H1 (cell line): ENCODE results near the gene RHOH. TPM values are rescaled to one million over a fixed set of nuclear protein-coding genes. Genes with fewer than 3 reads are reported as not detected.

Experiments used
- CTCF ChIA-PET: fragments of 300-600 bp; sonication (Branson Sonifier 250); formaldehyde crosslinking; loops from one replicate; lab custom pipeline; 2021; ENCODE audit not compliant: partially characterized antibody; lab: Charles Lee
- POLR2A ChIA-PET: fragments of 300-600 bp; sonication (Branson Sonifier 250); formaldehyde crosslinking; loops from one replicate; lab custom pipeline; 2021; ENCODE audit warnings: inconsistent platforms; ENCODE audit not compliant: partially characterized antibody; lab: Charles Lee
- DNase-seq, 2 experiments: peaks; one replicate each; pipeline versions ENCODE4 v3.0.0 to v3.0.0-alpha.2; 2010 to 2022; ENCODE audit warnings: low spot score in 2 of 2, low read depth in 1 of 2, mixed read lengths in 1 of 2
- FAIRE-seq: peaks from 2 replicates; lab custom pipeline; 2011; peaks lifted over from hg19 to GRCh38; lab: Jason Lieb, UNC
- H2AFZ ChIP-seq: 2 replicates; pipeline ENCODE4 v1.8.1; 2012; ENCODE audit warnings: low read length, inconsistent platforms
- H2AK5ac ChIP-seq: 2 replicates; pipeline ENCODE4 v1.6.1; 2013; ENCODE audit warnings: low read depth, low read length
- H2BK120ac ChIP-seq: replicated peaks from 2 replicates; pipeline ENCODE3; 2013; ENCODE audit warnings: low read depth, low read length, inconsistent platforms
- H2BK12ac ChIP-seq: 2 replicates; pipeline ENCODE4 v1.6.1; 2013; ENCODE audit warnings: low read depth, low read length
- H2BK15ac ChIP-seq: 2 replicates; pipeline ENCODE4 v1.6.1; 2013; ENCODE audit warnings: low read length
- H2BK20ac ChIP-seq: 2 replicates; pipeline ENCODE4 v1.6.1; 2013; ENCODE audit warnings: low read length
- H2BK5ac ChIP-seq: 2 replicates; pipeline ENCODE4 v1.6.1; 2013; ENCODE audit warnings: low read depth, low read length
- H3K14ac ChIP-seq: 2 replicates; pipeline ENCODE4 v1.6.1; 2013; ENCODE audit warnings: inconsistent platforms; ENCODE audit not compliant: insufficient read length
- H3K18ac ChIP-seq: 2 replicates; pipeline ENCODE4 v1.6.1; 2013; ENCODE audit warnings: low read length; ENCODE audit errors: extremely low read depth
- H3K23ac ChIP-seq: 2 replicates; pipeline ENCODE4 v1.6.1; 2013; ENCODE audit warnings: inconsistent platforms; ENCODE audit not compliant: insufficient read length
- H3K23me2 ChIP-seq: 2 replicates; pipeline ENCODE4 v1.6.1; 2013; ENCODE audit warnings: low read depth, low read length
- H3K27ac ChIP-seq: 2 replicates; pipeline ENCODE4 v1.6.1; 2011; ENCODE audit warnings: low read depth, low read length, inconsistent platforms
- H3K27me3 ChIP-seq, 4 experiments: replicated peaks in 1 of 4; 1 replicate in 1 of 4; 2 replicates in 3 of 4; pipeline versions ENCODE4 v1.6.1 to v1.8.1; 2011 to 2013; ENCODE audit warnings: low read length in 3 of 4, mild to moderate bottlenecking in 3 of 4, inconsistent platforms in 2 of 4, mixed read lengths in 2 of 4, moderate library complexity in 1 of 4; ENCODE audit not compliant: control insufficient read depth in 3 of 4, insufficient read depth in 3 of 4; ENCODE audit errors: extremely low read depth in 1 of 4
- H3K36me3 ChIP-seq, 4 experiments: 2 replicates each; pipeline versions ENCODE4 v1.6.1 to v1.8.1; 2011 to 2013; ENCODE audit warnings: mild to moderate bottlenecking in 4 of 4, low read length in 3 of 4, moderate library complexity in 2 of 4, control low read depth in 1 of 4, inconsistent platforms in 1 of 4; ENCODE audit not compliant: insufficient read depth in 4 of 4, control insufficient read depth in 2 of 4
- H3K4ac ChIP-seq: replicated peaks from 2 replicates; pipeline ENCODE3; 2013; ENCODE audit warnings: low read length, low read depth, mixed read lengths, inconsistent platforms; ENCODE audit not compliant: insufficient read length
- H3K4me1 ChIP-seq, 4 experiments: replicated peaks in 1 of 4; 1 replicate in 1 of 4; 2 replicates in 3 of 4; pipeline versions ENCODE4 v1.6.1 to v1.8.1; 2011 to 2013; ENCODE audit warnings: low read length in 3 of 4, inconsistent platforms in 2 of 4, mixed read lengths in 1 of 4; ENCODE audit not compliant: insufficient read depth in 4 of 4, control insufficient read depth in 3 of 4
- H3K4me2 ChIP-seq, 2 experiments: 2 replicates each; pipeline versions ENCODE4 v1.6.1 to v1.8.1; 2011 to 2013; ENCODE audit warnings: low read depth in 2 of 2, low read length in 2 of 2, control low read depth in 1 of 2, inconsistent platforms in 1 of 2, mild to moderate bottlenecking in 1 of 2; ENCODE audit not compliant: insufficient read depth in 1 of 2
- H3K4me3 ChIP-seq, 4 experiments: fragments of 200-600, 300-600 bp in 1 of 4; sonication (generic), shearing (Covaris generic), sonication (Bioruptor Twin) in 1 of 4; 2 replicates each; pipeline versions ENCODE4 v1.5.1 to v1.8.1; 2011 to 2016; ENCODE audit warnings: low read length in 4 of 4, low read depth in 3 of 4, control low read depth in 2 of 4, inconsistent platforms in 2 of 4, mild to moderate bottlenecking in 2 of 4, mixed read lengths in 1 of 4, moderate library complexity in 1 of 4; ENCODE audit not compliant: insufficient read depth in 2 of 4; ENCODE audit errors: extremely low read depth in 1 of 4
- H3K56ac ChIP-seq: replicated peaks from 2 replicates; pipeline ENCODE3; 2013; ENCODE audit warnings: low read depth, mild to moderate bottlenecking, mixed read lengths, low read length, inconsistent platforms; ENCODE audit not compliant: insufficient read length
- H3K79me1 ChIP-seq: 2 replicates; pipeline ENCODE4 v1.6.1; 2013; ENCODE audit warnings: low read depth, low read length, control low read depth
- H3K79me2 ChIP-seq, 2 experiments: 2 replicates each; pipeline versions ENCODE4 v1.6.1 to v1.8.1; 2012 to 2013; ENCODE audit warnings: low read length in 2 of 2, mild to moderate bottlenecking in 2 of 2, inconsistent platforms in 1 of 2; ENCODE audit not compliant: insufficient read depth in 2 of 2, control insufficient read depth in 1 of 2
- H3K9ac ChIP-seq, 4 experiments: replicated peaks in 1 of 4; 1 replicate in 1 of 4; 2 replicates in 3 of 4; pipeline versions ENCODE4 v1.6.1 to v1.8.1; 2011 to 2013; ENCODE audit warnings: low read depth in 3 of 4, low read length in 3 of 4, control low read depth in 2 of 4, mild to moderate bottlenecking in 2 of 4, moderate library complexity in 2 of 4, inconsistent platforms in 1 of 4; ENCODE audit errors: extremely low read depth in 1 of 4
- H3K9me3 ChIP-seq, 2 experiments: 2 replicates each; pipeline versions ENCODE4 v1.6.1 to v1.8.1; 2012 to 2013; ENCODE audit warnings: mild to moderate bottlenecking in 2 of 2, moderate library complexity in 2 of 2, control low read depth in 1 of 2, inconsistent platforms in 1 of 2, low read depth in 1 of 2, low read length in 1 of 2, mixed read lengths in 1 of 2; ENCODE audit not compliant: insufficient read depth in 2 of 2
- H4K20me1 ChIP-seq, 2 experiments: replicated peaks in 1 of 2; 2 replicates each; pipeline versions ENCODE3 to v1.8.1; 2011 to 2013; ENCODE audit warnings: inconsistent platforms in 2 of 2, low read length in 2 of 2, mild to moderate bottlenecking in 1 of 2; ENCODE audit not compliant: insufficient read depth in 2 of 2, control insufficient read depth in 1 of 2
- H4K5ac ChIP-seq: 2 replicates; pipeline ENCODE4 v1.6.1; 2013; ENCODE audit warnings: low read length, low read depth, mixed read lengths, inconsistent platforms; ENCODE audit not compliant: insufficient read length
- H4K8ac ChIP-seq: 2 replicates; pipeline ENCODE4 v1.8.0; 2013; ENCODE audit warnings: mild to moderate bottlenecking, moderate library complexity, low read length, inconsistent platforms; ENCODE audit not compliant: insufficient read depth; ENCODE audit errors: extremely low read depth
- H4K91ac ChIP-seq: replicated peaks from 2 replicates; pipeline ENCODE3; 2013; ENCODE audit warnings: low read length, mixed read lengths, inconsistent platforms; ENCODE audit not compliant: insufficient read length
- CBX8 ChIP-seq: fragments of 300-800, 300-1000 bp; sonication (generic); IDR thresholded peaks from 2 replicates; pipeline ENCODE4 v1.7.1; 2016; ENCODE audit warnings: low read depth, low read length, borderline replicate concordance
- CEBPB ChIP-seq: IDR thresholded peaks from 2 replicates; pipeline ENCODE4 v1.6.1; 2012; ENCODE audit warnings: low read depth, low read length
- CREB1 ChIP-seq: IDR thresholded peaks from 2 replicates; pipeline ENCODE4 v1.6.1; 2012; ENCODE audit warnings: inconsistent platforms
- EZH2 ChIP-seq: fragments of 200-600 bp; sonication (generic); IDR thresholded peaks from 2 replicates; pipeline ENCODE4 v1.7.1; 2012; ENCODE audit warnings: low read depth, mild to moderate bottlenecking, moderate library complexity, low read length, inconsistent platforms; ENCODE audit not compliant: severe bottlenecking
- JUN ChIP-seq: IDR thresholded peaks from 2 replicates; pipeline ENCODE4 v1.6.1; 2011; ENCODE audit warnings: low read depth, mild to moderate bottlenecking, improper control_type of control experiment, low read length
- KDM4A ChIP-seq: IDR thresholded peaks from one replicate; pipeline ENCODE4 v1.7.1; 2012; ENCODE audit warnings: low read depth, mild to moderate bottlenecking, moderate library complexity, low read length, inconsistent platforms; ENCODE audit not compliant: severe bottlenecking
- POLR2AphosphoS5 ChIP-seq: IDR thresholded peaks from 2 replicates; pipeline ENCODE4 v1.6.1; 2011; ENCODE audit warnings: low read depth, low read length
- RAD21 ChIP-seq, 2 experiments: IDR thresholded peaks in 1 of 2; conservative IDR thresholded peaks in 1 of 2; 2 replicates each; pipeline ENCODE4 v1.6.1; 2011; ENCODE audit warnings: low read depth in 2 of 2, low read length in 2 of 2, improper control_type of control experiment in 1 of 2, inconsistent platforms in 1 of 2, mild to moderate bottlenecking in 1 of 2, moderate library complexity in 1 of 2
- TAF1 ChIP-seq: IDR thresholded peaks from 2 replicates; pipeline ENCODE4 v1.6.1; 2011; ENCODE audit warnings: mild to moderate bottlenecking, low read depth, low read length
- TAF7 ChIP-seq: optimal IDR thresholded peaks from 2 replicates; pipeline ENCODE3; 2011; ENCODE audit warnings: low read depth, mild to moderate bottlenecking, inconsistent platforms, low read length, moderate library complexity, borderline replicate concordance
- YY1 ChIP-seq: IDR thresholded peaks from 2 replicates; pipeline ENCODE4 v1.6.1; 2011; ENCODE audit warnings: low read depth, mild to moderate bottlenecking, low read length
- ZNF274 ChIP-seq: IDR thresholded peaks from 2 replicates; pipeline ENCODE4 v1.7.0; 2012; ENCODE audit warnings: low read length, borderline replicate concordance; ENCODE audit errors: extremely low read depth
- WGBS, 2 experiments: shearing (Covaris generic) in 1 of 2; methylation state at CpG; one replicate each; pipeline versions ENCODE4 v1.1.6 to v1.1.7; 2013 to 2015; ENCODE audit warnings: low lambda C conversion rate in 2 of 2, mixed read lengths in 2 of 2, inconsistent platforms in 1 of 2, low coverage in 1 of 2, missing lambda C conversion rate in 1 of 2; ENCODE audit not compliant: insufficient replicate concordance in 2 of 2, insufficient coverage in 1 of 2, insufficient read length in 1 of 2; ENCODE audit errors: extremely low coverage in 1 of 2, missing lambda C conversion rate in 1 of 2; 5-methylcytosine and 5-hydroxymethylcytosine counted together
- polyA plus RNA-seq, 7 experiments: library from polyadenylated mRNA; depleted of rRNA in 3 of 7; stranded (reverse) in 5 of 7; unstranded in 2 of 7; fragments of >200 nt in 5 of 7; fragments of 200-250 nt in 2 of 7; gene quantifications; 1 replicate in 5 of 7; 2 replicates in 1 of 7; 4 replicates in 1 of 7; pipeline versions ENCODE4 v1.2.1 to v1.2.3, GENCODE V29; 2011 to 2013; ENCODE audit warnings: missing spikeins in 2 of 7, mixed read lengths in 2 of 7
- total RNA-seq: library from RNA; stranded (reverse); fragmentation: NEBNext Ultra II Directional; extraction: Animal tissue kit (Norgen Biotek cat#: 25700); gene quantifications from 2 replicates; pipeline ENCODE4 v1.2.1, GENCODE V29; 2021

Gene RHOH
- total and polyA plus RNA-seq, 2 of the 8 experiments (the other 6 are each of a cell fraction or from before 2014, with no cell fraction given), result 5.9 to 6.9 TPM

- no peaks in the 10 kb centered on the region for H3K79me1 ChIP-seq
- ChIA-PET POLR2A (no interaction called here), CTCF (interaction anchor here (1.0 kb wide), 1 partner anchor 44 kb away, joined by 5 read pairs; no protein-coding TSS in a partner anchor)
- no peak overlapping the region for H4K91ac ChIP-seq
- H2BK120ac ChIP-seq, result no peak overlapping the region
- no peak overlapping the region for H3K56ac ChIP-seq
- no peak overlapping the region for H3K4me3 ChIP-seq
- H2BK12ac ChIP-seq, result no peak overlapping the region
- H3K79me2 ChIP-seq, result no peaks in the 10 kb centered on the region
- no peak overlapping the region for H3K18ac ChIP-seq
- H3K23me2 ChIP-seq, result no peaks in the 10 kb centered on the region
- no peaks in the 10 kb centered on the region for H3K27me3 ChIP-seq
- no peak overlapping the region for H2BK20ac ChIP-seq
- H3K36me3 ChIP-seq, result no peaks in the 10 kb centered on the region
- H3K9ac ChIP-seq, result no peak overlapping the region
- H2BK15ac ChIP-seq, result no peak overlapping the region
- H2BK5ac ChIP-seq, result no peak overlapping the region
- H3K4me1 ChIP-seq, result peaks cover 0 to 4% (median 2%) of the 10 kb centered on the region in 4 experiments; a peak in 3 of 7 replicates
- no peaks in the 10 kb centered on the region for H4K20me1 ChIP-seq
- H4K8ac ChIP-seq, result no peak overlapping the region
- H3K4ac ChIP-seq, result no peak overlapping the region
- no peak overlapping the region for H4K5ac ChIP-seq
- no peak overlapping the region for H3K23ac ChIP-seq
- H2AFZ ChIP-seq, result no peak overlapping the region
- DNase-seq, result no peak
- no peaks in the 10 kb centered on the region for H3K9me3 ChIP-seq
- 90% methylated on average over 3 of the region's 3 CpGs; no CpG with 5 or more reads in 1 of the 2 experiments for WGBS, 2 experiments
- TF ChIP-seq TAF7, result no peak
- no peak for TF ChIP-seq KDM4A
- no peak for TF ChIP-seq JUN
- TF ChIP-seq CBX8, result no peak
- TF ChIP-seq TAF1, result no peak
- no peak for TF ChIP-seq ZNF274
- no peak for TF ChIP-seq CREB1
- no peak for TF ChIP-seq CEBPB
- no peak for TF ChIP-seq EZH2
- no peak for TF ChIP-seq POLR2AphosphoS5
- no peak for TF ChIP-seq YY1
- no peak for TF ChIP-seq RAD21 (IDR thresholded peaks at IDR 0.05 in 1 of 2, conservative IDR thresholded peaks at IDR 0.05 in 1 of 2; ENCODE audit: low read depth in 2 of 2, low read length in 2 of 2)
- no peak overlapping the region for H3K4me2 ChIP-seq
- H3K27ac ChIP-seq, result no peak overlapping the region
- no peak overlapping the region for H3K14ac ChIP-seq
- FAIRE-seq, result no peak
- H2AK5ac ChIP-seq, result no peak overlapping the region
These were observed 84.3 kb downstream of the RHOH start for GRCh38 chr4:40281099-40281498.
